HG02642 (cell line): ENCODE data around the gene OR2V1.

Experiments used
- ATAC-seq: cut with Tn5 transposase; IDR thresholded peaks from one replicate; pipeline ENCODE4 v1.9.1; 2021; ENCODE audit warnings: mild to moderate bottlenecking; ENCODE audit not compliant: unreplicated experiment, poor library complexity

OR2V1 gene

GRCh38 chr5:181086026-181086883 is 44.7 kb downstream of the OR2V1 start:
- ATAC-seq: no peak

DNA sequence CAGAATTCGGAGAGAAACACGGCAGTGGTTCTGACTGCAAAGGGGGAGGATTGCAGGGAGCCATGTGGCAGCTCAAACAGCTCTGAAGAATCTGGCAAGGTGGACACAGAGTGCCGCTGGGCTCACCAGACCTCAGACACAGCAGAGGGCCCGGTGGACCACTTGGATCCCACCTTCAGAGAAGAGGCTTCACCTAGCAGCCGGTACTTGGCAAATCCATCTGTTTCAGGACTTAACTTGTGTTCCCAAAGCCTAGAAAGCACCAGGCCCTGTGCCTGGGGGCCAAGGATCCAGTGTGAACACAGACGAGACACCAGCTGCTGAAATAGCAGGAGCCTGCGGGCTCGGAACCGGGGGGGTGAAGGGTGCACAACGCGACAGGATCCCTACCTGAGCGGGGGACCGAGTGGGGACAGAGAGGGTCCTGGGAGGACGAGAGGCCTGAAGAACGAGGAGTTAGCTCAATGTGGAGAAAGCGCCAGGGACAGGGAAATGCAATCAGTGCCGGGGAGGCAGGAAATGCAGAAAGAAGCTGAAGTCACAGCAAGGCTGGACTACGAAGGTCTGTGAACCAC is 46.3 kb downstream of the OR2V1 start:
- no peak for ATAC-seq

- no peak for ATAC-seq
Observed at GRCh38 chr5:181081989-181082388, 49.0 kb downstream of the OR2V1 start.

DNA sequence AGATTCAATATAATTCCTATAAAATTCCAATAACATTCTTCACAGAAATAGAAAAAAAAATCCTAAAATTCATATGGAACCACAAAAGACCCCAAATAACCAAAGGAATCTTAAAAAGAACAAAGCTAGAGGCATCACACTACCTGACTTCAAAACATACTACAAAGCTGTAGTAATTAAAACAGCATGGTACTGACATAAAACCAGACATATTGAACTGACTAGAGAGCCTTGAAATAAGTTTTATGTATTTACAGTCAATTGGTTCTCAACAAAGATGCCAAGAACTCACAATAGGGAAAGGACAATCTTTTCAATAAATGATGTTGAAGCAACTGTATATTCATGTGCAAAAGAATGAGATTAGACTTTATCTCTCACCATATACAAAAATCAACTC is 54.0 kb downstream of the OR2V1 start:
- no peak for ATAC-seq
